Right hindlimb (tissue), 1 donor: ENCODE measurements around the gene NPFFR1.
"Not testable (repeated sequence)": the region's sequence is repeated elsewhere in the genome, so short reads cannot be mapped to it uniquely, and the experiment has no call there.

ENCODE experiments used
- DNase-seq: peaks from one replicate; pipeline ENCODE4 v3.0.0-alpha.2; 2018

The NPFFR1 gene

DNA sequence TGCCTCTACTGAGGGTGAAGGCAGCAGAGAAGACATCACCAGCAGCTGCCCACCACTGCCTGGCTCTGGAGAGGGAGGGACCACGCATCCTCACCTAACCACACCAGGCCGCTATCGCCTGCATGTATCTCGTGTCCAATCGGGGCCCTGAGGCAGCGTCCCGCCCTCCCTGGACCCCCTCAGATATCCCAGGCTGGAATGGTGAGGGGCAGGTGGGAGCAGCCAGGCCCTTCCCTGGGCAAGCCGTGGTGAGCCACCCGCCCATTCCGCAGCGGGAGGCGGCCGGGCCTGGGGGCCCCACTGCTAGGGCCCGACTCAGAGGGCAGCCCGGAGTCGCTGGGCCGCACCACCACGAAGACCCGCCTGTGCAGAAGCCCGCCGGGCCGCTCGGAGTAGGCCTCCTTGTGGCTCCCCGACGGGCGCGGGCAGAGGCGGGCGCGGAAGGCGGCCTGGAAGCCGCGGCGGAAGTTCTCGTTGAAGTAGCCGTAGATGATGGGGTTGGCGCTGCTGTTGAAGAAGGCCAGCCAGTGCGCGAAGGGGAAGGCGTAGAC lies 29.0 kb downstream of the NPFFR1 start:
- no peak for DNase-seq

DNA sequence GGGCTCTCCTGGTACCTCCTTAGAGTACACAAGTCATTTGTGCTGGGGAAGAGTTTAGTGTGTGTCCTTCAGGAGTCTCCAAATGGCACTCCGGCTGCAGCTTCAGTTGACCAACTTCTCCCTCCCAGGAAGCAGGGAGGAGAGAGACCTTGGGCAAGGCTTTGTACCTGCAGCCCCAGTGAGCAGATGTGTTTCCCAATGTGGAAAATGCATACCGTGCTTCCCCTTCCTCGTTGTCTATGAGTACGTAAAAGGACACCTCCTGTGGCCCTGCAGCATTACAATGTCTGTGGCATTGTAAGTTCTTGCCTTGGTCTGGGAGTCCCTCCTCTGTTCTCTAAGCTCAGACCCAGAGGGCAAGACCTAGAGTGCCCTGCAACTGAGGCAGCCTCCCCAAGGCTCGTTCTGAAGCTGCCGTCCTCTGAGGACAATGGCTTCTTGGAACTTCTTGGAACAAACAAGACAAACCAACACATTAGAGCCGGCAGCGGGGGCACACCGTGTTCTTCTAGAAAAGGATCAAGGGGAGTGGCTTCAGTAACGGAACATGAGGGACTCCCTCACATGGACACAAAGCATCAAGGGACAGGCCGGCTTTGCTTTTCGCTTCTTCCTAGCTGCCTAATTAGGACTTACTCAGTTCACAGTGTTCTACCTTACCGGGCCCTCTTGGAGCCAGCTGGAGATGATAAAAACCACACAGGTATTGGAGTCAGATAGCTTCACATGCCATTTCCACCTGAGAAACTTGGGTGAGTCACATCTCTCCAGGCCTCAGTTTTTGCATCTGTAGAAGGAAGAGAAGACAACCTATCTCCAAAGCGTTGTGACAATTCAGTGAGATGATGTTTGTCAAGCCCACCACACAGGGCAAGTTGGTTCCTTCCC lies 29.7 kb downstream of the NPFFR1 start:
- no peak for DNase-seq

DNA sequence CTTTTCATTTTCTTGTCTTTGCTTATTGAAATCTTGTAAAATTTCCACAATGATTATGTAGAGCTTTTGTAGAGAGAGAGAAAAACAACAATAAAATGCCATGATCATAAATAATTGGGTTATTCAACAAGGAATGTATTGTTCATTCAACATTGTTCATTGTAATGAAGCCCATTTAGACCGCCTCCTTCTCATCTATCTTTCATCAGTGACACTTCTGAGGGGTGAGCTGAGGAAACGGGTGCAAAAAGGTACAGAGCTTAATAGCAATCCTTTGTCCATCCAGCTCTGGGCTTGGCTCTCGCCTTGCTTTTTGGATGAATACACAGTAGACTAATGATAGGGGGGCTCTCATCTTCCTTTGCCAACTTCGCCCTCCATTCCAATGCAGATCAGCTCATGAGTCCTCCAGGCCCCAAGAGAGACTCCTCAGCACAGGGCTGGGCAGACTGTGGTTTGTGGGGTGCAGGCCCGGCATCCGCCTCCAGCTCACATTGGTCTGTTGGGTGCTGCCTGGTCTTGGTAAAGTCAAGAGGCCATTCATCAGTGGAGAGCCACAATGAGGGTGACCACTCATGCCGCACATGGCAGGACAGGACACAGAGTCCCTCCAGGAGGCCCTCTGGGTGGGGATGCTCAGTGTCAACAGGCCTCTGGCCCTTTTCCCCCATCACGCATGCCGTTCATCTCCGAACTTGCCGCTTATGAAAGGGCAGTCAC lies 32.7 kb downstream of the NPFFR1 start:
- DNase-seq: no peak

DNA sequence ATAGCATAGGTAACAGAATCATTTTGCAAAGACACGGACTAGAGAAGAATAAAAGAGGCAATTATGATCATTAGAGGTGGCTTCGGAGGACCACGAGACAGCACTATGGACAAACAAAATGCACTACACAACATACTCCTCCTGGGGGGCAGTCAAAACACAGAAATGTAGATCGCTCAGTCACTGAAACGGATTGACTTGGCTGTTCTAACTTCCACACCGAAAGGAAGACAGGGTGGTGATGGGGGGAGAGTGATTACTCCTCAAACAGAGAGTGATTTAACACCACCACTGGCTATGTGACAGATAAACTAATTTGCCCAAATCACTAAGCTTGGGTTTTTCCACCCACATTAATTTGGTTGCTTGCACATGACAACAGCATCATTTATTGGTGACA lies 36.4 kb downstream of the NPFFR1 start:
- no peak for DNase-seq

DNA sequence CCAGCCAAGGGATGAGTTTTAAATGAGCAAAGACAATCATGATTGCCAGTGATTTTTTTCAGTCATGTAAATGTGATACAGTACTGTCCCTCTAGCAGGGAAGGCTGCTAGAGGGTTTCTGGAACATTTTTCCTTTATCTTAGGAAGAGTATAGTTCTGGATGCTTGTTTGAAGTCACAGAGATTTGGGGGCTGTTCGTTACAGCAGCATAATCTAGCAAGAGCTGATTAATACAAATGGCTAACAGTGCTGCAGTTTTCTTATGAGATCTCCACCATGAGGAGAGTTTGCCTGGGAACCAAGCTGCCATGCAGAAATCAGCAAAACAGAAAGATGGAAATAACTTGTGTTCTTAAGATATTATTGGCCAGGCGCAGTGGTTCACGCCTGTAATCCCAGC lies 42.7 kb downstream of the NPFFR1 start:
- DNase-seq: no peak

DNA sequence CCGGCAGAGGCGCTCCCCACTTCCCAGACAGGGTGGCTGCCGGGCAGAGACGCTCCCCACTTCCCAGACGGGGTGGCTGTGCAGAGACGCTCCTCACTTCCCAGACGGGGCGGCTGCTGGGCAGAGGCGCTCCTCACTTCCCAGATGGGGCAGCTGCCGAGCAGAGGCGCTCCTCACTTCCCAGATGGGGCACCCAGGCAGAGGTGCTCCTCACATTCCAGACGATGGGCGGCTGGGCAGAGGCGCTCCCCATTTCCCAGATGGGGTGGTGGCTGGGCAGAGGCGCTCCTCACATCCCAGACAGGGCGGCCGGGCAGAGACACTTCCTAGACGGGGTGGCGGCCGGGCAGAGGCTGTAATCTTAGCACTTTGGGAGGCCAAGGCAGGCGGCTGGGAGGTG lies 43.8 kb downstream of the NPFFR1 start:
- DNase-seq: not testable (repeated sequence)

DNA sequence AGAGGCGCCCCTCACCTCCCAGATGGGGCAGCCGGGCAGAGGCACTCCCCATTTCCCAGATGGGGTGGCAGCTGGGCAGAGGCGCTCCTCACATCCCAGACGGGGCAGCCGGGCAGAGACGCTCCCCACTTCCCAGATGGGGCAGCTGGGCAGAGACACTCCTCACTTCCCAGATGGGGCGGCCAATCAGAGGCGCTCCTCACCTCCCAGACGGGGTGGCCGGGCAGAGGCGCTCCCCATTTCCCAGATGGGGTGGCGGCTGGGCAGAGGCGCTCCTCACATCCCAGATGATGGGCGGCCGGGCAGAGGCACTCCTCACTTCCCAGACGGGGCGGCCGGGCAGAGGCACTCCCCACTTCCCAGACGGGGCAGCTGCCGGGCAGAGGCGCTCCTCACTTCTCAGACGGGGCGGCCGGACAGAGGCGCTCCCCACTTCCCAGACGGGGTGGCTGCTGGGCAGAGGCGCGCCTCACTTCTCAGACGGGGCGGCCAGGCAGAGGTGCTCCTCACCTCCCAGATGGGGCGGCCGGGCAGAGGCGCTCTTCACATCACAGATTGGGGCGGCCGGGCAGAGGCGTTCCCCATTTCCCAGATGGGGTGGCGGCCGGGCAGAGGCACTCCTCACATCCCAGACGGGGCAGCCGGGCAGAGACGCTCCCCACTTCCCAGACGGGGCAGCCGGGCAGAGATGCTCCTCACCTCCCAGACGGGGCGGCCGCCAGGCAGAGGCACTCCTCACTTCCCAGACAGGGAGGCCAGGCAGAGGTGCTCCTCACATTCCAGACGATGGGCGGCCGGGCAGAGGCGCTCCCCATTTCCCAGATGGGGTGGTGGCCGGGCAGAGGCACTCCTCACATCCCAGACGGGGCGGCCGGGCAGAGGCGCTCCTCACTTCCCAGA lies 44.5 kb downstream of the NPFFR1 start:
- DNase-seq: not testable (repeated sequence)

DNA sequence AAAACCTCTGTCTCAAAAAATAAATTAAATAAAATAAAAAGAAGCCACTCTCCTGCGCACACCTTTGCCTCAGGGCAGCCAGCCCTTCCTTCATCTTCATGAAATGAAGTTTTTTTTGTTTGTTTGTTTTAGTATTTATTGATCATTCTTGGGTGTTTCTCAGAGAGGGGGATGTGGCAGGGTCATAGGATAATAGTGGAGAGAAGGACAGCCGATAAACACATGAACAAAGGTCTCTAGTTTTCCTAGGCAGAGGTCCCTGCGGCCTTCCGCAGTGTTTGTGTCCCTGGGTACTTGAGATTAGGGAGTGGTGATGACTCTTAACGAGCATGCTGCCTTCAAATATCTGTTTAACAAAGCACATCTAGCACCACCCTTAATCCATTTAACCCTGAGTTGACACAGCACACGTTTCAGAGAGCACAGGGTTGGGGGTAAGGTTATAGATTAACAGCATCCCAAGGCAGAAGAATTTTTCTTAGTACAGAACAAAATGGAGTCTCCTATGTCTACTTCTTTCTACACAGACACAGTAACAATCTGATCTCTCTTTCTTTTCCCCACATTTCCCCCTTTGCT lies 45.8 kb downstream of the NPFFR1 start:
- DNase-seq: not testable (repeated sequence)

DNA sequence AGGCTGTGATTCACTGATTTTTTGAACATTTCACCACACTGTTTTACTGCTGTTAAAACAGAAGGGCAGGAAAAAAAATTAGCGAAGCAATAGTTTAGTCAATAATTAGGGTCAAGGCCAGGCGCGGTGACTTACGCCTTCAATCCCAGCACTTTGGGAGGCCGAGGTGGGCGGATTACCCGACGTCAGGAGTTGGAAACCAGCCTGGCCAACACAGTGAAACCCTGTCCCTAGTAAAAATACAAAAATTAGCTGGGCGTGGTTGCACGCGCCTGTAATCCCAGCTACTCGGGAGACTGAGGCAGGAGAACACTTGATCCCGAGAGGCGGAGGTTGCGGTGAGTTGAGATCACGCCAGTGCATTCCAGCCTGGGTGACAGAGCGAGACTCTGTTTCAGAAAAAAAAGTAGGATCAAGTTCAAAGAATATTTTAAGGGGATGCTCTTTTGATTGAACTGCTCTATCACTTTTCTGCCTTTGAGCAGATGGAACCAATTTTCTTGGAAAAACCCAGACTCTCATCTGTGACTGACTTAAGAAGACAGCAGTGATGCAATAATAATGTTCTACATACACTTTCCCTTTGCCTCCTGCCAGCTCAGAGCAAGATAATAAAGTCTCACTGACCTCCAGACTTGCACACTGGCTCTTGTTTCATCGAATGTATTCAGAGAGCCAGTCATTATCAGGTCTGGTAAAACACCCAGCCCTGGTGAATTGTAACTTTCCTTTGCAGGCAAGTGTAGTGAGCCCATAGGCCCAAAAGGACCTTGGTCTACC lies 48.9 kb downstream of the NPFFR1 start:
- no peak for DNase-seq

DNA sequence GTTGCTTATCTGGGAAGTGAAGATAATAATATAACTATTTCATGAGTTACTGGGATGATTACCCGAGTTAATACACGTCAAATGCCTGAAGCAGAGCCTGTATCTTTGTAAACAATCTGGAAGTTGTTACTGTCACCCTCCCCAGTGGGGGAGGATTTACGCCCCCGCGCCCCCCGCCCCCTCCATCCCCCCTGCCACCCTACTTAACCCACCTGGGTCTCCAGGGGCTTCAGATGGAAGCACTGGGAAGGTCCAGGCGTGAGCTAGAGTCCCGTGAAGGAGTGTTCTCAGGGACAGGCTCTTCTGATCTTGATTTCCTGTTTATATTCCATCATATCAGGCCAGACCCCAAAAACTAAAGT lies 49.9 kb downstream of the NPFFR1 start:
- no peak for DNase-seq

DNA sequence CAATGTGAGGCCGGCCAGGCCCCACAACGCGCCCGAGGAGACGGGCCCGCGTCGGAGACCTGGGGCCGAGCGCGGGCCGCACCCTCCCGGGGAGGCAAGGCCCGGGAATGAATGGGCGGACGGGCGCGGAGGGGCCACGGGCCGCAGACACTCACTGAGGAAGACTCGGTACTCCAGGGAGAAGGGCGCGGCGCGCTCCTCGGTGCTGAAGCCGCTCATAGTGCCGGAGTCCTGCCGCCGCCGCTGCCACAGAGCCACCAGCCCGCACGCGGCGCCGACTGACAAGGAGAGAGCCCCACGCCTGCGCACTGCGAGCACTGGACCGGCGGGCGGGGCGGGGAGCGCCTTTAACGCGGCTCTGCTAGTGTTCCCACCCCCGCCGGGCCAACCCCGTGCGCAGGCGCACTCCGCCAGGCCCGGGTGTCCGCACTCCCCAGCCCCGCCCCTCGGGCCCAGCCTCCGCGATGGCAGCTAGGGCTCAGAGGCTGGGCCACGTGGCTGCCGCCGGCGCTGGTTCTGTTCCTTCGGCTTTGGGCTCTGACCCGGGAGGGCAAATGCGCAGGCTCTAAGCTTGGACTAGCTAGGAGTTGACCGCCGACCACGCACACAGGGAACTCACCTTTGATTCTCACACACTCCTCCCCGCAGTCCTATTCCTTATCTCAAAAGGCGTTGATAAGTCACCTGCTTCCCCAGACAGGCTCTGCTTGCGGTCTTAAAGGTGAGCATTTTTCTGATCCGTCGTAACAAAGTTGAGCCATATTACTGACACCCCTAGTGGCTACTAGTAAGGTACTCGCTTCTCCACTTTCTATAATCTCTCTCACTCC lies 50.5 kb downstream of the NPFFR1 start, which contains the start of gene PPA1:
TSS of gene PPA1 (minus strand) at position 321 of the 830 bp plus-strand sequence. CDS start at position 219, 102 bp downstream.
- peak; percentile 99 for DNase-seq

DNA sequence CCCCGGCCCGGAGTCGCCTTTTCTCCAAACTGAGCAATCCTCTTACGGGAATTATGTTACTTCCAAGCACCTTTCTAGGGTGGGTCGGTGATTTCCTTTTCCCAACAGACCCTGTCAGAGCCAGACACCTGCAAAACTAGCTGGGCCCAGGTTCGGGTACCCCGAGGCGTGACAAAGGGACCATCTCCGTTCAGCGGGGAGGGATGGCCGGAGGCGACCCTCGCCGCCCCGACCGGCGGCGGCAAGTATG lies 51.0 kb downstream of the NPFFR1 start:
- DNase-seq: no peak

DNA sequence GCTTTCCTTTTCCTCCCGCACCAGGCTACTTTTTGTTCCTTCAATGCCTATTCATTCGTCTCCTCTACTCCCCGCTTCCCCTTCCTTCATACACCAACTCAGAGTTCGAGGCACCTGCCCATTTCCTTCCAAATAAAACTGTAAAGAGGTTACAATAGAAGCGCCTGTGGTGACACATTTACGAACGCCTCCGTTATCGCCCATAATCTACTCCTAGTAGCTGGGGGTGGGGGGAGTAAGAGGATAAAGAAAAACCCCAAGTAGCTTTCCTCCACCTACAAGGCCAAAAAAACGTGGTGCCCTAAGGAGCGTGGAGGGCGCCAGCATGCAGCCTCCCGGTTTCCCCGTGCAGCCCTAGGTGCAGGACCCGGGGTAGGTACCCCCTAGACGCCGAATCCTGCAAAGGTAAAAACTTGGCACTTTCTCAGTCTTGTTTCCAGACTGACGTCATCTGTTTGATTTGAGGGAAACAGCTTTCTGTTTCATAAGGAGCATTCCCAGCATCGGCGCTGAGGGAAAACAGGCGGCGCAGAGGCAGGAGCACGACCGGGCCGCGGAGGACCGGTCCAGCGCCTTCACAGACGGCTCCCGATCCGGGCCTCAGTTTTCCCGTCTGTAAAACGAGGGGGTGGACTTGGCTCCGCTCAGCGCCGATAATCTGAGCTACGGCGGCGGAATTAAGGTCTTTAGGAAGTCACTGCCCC lies 51.5 kb downstream of the NPFFR1 start:
- DNase-seq: peak; percentile 42

DNA sequence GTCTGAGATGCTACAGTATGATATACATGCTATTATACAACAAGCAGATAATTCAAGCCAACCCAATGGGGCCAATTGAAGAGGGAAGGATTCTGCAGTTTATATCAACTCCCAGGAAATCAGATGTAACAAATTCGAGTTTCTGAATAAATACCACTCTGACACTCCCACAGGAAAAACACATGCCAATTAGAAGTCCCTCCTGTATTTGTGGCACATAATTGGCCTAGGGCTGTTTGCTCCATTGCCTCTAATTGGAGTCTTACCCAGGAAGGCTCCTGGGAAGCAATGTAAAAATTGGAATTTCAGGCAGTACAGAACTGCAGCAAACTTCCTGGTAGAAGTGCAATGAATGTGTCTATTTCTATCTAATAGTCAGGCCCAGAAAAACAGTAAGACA lies 55.3 kb downstream of the NPFFR1 start:
- no peak for DNase-seq

DNA sequence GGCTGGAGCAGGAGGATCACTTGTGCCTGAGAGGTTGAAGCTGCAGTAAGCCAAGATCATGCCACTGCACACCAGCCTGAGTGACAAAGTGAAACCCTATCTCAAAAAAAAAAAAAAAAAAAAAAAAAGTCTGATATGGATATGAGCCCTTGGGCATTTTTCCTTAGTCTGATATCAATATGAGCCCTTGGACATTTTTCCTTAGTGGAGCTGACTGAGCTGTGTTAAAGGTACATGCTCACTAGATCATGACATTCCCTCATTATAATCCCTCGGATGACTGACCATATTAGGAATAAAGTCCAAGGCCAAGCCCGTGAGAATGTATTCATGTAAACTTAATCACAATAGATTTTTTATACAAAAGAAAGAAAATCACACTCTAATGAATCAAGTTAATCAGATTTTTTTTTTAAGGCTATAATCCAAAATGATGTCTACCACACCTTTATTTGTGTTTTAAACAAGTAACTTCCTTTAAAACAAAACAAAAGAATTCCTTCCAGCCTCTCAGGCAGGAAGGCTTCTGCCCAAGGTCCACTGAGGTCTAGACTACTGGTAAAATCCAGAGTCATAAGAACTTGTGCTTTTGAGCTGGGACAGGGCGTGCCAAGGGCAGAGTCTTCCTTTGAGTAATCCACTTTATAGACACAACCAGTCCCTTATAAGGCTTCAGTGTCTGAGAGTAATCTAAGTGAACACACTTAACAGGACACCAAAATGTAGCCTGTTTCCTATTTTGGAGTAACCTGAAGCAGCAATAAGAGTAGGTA lies 56.1 kb downstream of the NPFFR1 start:
- no peak for DNase-seq

DNA sequence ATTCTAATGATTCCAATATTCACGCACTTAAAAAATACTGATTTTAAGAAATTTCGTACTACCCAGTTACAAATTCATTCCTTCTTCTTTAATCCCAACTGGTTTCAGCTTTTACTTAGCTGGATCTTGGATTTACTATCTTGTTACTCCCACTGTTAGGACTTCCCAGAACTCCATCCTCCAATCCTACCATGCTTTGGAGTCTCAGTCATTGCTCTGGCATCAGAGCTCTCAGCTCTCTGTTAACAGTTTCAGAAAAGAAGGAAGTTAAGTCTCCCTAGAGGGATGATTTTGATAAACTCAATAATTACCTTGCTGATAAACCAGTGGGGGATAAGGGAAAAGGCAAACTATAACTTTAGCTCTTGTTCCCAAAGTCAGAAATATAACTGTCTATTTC lies 60.1 kb downstream of the NPFFR1 start:
- no peak for DNase-seq

DNA sequence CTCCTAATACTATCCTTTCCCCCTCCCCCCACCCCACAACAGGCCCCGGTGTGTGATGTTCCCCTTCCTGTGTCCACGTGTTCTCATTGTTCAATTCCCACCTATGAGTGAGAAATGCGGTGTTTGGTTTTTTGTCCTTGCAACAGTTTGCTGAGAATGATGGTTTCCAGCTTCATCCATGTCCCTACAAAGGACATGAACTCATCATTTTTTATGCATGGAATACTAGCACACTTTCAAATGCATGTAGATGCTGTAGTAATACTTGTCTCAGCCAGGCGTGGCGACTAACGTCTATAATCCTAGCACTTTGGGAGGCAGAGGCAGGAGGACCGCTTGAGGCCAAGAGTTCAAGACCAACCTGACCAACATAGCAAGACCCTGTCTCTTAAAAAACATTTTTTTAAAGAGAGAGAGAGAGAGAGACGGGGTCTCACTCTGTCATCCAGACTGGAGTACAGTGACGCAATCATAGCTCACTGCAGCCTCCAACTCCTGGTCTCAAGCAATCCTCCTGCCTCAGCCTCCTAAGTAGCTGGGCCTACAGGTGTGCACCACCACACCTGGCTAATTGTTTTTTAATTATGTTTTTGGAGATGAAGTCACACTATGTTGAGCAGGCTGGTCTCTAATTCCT lies 60.9 kb downstream of the NPFFR1 start:
- DNase-seq: not testable (repeated sequence)

DNA sequence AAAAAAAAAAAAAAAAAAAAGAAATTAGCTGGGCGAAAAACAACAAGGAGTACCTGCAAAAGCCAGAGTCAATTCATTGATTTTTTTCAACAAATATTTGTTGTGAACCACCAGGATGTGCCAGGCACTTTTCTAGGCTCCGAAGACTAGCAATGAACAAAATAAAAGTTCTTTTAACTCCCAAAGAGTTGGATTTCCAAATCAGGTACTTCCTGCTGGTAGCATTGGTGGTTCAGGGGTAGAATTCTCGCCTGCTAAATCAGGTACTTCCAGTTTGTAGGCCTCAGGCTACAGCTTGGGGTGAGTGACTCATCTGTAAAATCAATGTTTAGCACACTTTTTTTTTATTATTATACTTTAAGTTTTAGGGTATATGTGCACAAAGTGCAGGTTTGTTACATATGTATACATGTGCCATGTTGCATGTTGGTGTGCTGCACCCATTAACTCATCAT lies 61.4 kb downstream of the NPFFR1 start:
- no peak for DNase-seq

DNA sequence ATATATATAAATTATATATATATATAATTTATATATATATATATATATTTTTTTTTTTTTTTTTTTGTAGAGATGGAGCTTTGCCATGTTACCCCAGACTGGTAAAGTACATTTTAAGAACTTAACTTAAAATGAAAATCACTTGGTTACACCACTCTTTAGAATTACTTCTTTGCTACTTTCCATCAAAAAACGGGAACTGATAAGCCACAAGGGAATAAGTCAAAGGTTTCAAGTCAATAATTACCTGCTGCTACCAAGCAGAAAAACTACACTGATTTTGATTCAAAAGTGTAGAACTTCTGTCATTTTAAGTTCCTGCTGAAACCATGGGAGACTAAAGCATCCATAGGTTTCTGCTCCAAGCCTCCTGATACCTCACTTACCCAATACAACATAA lies 62.8 kb downstream of the NPFFR1 start:
- no peak for DNase-seq
